Keratinocyte (primary cell): ENCODE results near the gene SETBP1. TPM values are rescaled to one million over a fixed set of nuclear protein-coding genes. Genes with fewer than 3 reads are reported as not detected.

ENCODE experiments used
- DNase-seq: peaks from one replicate; pipeline ENCODE4 v3.0.0-alpha.2; 2011; ENCODE audit warnings: low read depth, missing footprints, low spot score
- FAIRE-seq: peaks from 2 replicates; lab custom pipeline; 2011; peaks lifted over from hg19 to GRCh38; lab: Jason Lieb, UNC
- H2AFZ ChIP-seq: 2 replicates; pipeline ENCODE4 v1.6.0; 2012; ENCODE audit warnings: low read length, control low read depth, inconsistent platforms; ENCODE audit not compliant: control insufficient read depth
- H3K27ac ChIP-seq: 2 replicates; pipeline ENCODE4 v1.5.1; 2011; ENCODE audit warnings: low read length; ENCODE audit not compliant: control insufficient read depth, insufficient read depth
- H3K27me3 ChIP-seq: 3 replicates; pipeline ENCODE4 v1.6.0; 2011; ENCODE audit warnings: low read length; ENCODE audit not compliant: control insufficient read depth, insufficient read depth; ENCODE audit errors: extremely low read depth
- H3K36me3 ChIP-seq, 2 experiments: 2 replicates in 1 of 2; 3 replicates in 1 of 2; pipeline ENCODE4 v1.5.1; 2011; ENCODE audit warnings: low read length in 2 of 2, mild to moderate bottlenecking in 1 of 2; ENCODE audit not compliant: control insufficient read depth in 2 of 2, insufficient read depth in 2 of 2; ENCODE audit errors: extremely low read depth in 1 of 2
- H3K4me1 ChIP-seq: 3 replicates; pipeline ENCODE4 v1.5.1; 2011; ENCODE audit warnings: low read length; ENCODE audit not compliant: control insufficient read depth, insufficient read depth; ENCODE audit errors: extremely low read depth
- H3K4me2 ChIP-seq: 3 replicates; pipeline ENCODE4 v1.6.0; 2011; ENCODE audit warnings: low read depth, low read length; ENCODE audit not compliant: control insufficient read depth, insufficient read depth; ENCODE audit errors: extremely low read depth
- H3K4me3 ChIP-seq, 3 experiments: fragments of 200-600 bp in 1 of 3; sonication (generic) in 1 of 3; 2 replicates in 2 of 3; 3 replicates in 1 of 3; pipeline ENCODE4 v1.5.1; 2011 to 2016; ENCODE audit warnings: low read length in 3 of 3, mild to moderate bottlenecking in 3 of 3, control low read depth in 2 of 3, inconsistent platforms in 1 of 3, low read depth in 1 of 3, mixed read lengths in 1 of 3, mixed run types in 1 of 3, moderate library complexity in 1 of 3; ENCODE audit not compliant: control insufficient read depth in 2 of 3, insufficient read depth in 2 of 3; ENCODE audit errors: extremely low read depth in 1 of 3
- H3K79me2 ChIP-seq: 2 replicates; pipeline ENCODE4 v1.6.0; 2012; ENCODE audit warnings: low read length; ENCODE audit not compliant: control insufficient read depth, insufficient read depth
- H3K9ac ChIP-seq: 3 replicates; pipeline ENCODE4 v1.6.0; 2011; ENCODE audit warnings: low read length; ENCODE audit not compliant: control insufficient read depth, insufficient read depth; ENCODE audit errors: extremely low read depth
- H3K9me1 ChIP-seq: 3 replicates; pipeline ENCODE4 v1.6.0; 2011; ENCODE audit warnings: low read length; ENCODE audit not compliant: control insufficient read depth, insufficient read depth; ENCODE audit errors: extremely low read depth
- H3K9me3 ChIP-seq: 2 replicates; pipeline ENCODE4 v1.5.1; 2012; ENCODE audit warnings: low read depth, low read length; ENCODE audit not compliant: control insufficient read depth
- H4K20me1 ChIP-seq: 3 replicates; pipeline ENCODE4 v1.6.0; 2011; ENCODE audit warnings: low read length; ENCODE audit not compliant: control insufficient read depth, insufficient read depth; ENCODE audit errors: extremely low read depth
- CTCF ChIP-seq, 3 experiments: IDR thresholded peaks in 1 of 3; conservative IDR thresholded peaks in 1 of 3; optimal IDR thresholded peaks in 1 of 3; 2 replicates in 2 of 3; 3 replicates in 1 of 3; pipeline versions ENCODE3 to v1.5.1; 2011; ENCODE audit warnings: low read length in 3 of 3, mild to moderate bottlenecking in 3 of 3, moderate library complexity in 2 of 3, control low read depth in 1 of 3, inconsistent platforms in 1 of 3; ENCODE audit not compliant: insufficient read depth in 2 of 3; ENCODE audit errors: extremely low read depth in 1 of 3
- EZH2 ChIP-seq: IDR thresholded peaks from one replicate; pipeline ENCODE4 v1.6.1; 2012; ENCODE audit warnings: inconsistent platforms, mild to moderate bottlenecking, low read length, moderate library complexity
- dilution Hi-C: fragments of 300-500 bp; cut with MboI; formaldehyde crosslinking; loops from one replicate; pipeline ENCODE4 v1.7.0; 2020; ENCODE audit warnings: low sequenced_read_pairs; ENCODE audit not compliant: extremely low pct_ligation_motif_present
- polyA plus RNA-seq, 5 experiments: library from polyadenylated mRNA; depleted of rRNA in 3 of 5; stranded (reverse) in 3 of 5; stranded (forward) in 1 of 5; unstranded in 1 of 5; fragments of >200 nt; gene quantifications; 1 replicate in 1 of 5; 2 replicates in 3 of 5; 3 replicates in 1 of 5; pipeline versions ENCODE4 v1.2.1 to v1.2.3, GENCODE V29; 2011 to 2012; ENCODE audit warnings: missing spikeins in 2 of 5, low read depth in 1 of 5, low replicate concordance in 1 of 5

SETBP1 gene
- polyA plus RNA-seq, 1 donor (not counting 4 experiments of a cell fraction or from before 2014, with no cell fraction given) = 3.3 TPM

- H3K4me1 ChIP-seq = peaks cover 3% of the 10 kb centered on the region
- dilution Hi-C loops = no loop called here
- H3K27me3 ChIP-seq = no peaks in the 10 kb centered on the region
- no peaks in the 10 kb centered on the region for H3K36me3 ChIP-seq
- no peaks in the 10 kb centered on the region for H3K9me3 ChIP-seq
- no peaks in the 10 kb centered on the region for H3K9me1 ChIP-seq
- FAIRE-seq (no peak), DNase-seq (no peak)
- H2AFZ ChIP-seq = no peak overlapping the region
- no peak overlapping the region for H3K27ac ChIP-seq
- H3K4me3 ChIP-seq = no peak overlapping the region
- H3K4me2 ChIP-seq = no peak overlapping the region
- H3K79me2 ChIP-seq = no peaks in the 10 kb centered on the region
- H3K9ac ChIP-seq = no peak overlapping the region
- TF ChIP-seq EZH2 (no peak), CTCF (optimal IDR thresholded peaks at IDR 0.05 in 1 of 3, IDR thresholded peaks at IDR 0.05 in 1 of 3, conservative IDR thresholded peaks at IDR 0.05 in 1 of 3; ENCODE audit: extremely low read depth in 1 of 3, insufficient read depth in 2 of 3, low read length in 3 of 3) (no peak)
- no peaks in the 10 kb centered on the region for H4K20me1 ChIP-seq
Measured at GRCh38 chr18:44816477-44816876, 135.8 kb downstream of the SETBP1 start.

- no peaks in the 10 kb centered on the region for H3K27me3 ChIP-seq
- peaks cover 3% of the 10 kb centered on the region for H3K4me1 ChIP-seq
- no peaks in the 10 kb centered on the region for H3K36me3 ChIP-seq
- no peak overlapping the region for H3K4me3 ChIP-seq
- no peak overlapping the region for H3K4me2 ChIP-seq
- TF ChIP-seq EZH2 (no peak), CTCF (optimal IDR thresholded peaks at IDR 0.05 in 1 of 3, IDR thresholded peaks at IDR 0.05 in 1 of 3, conservative IDR thresholded peaks at IDR 0.05 in 1 of 3; ENCODE audit: extremely low read depth in 1 of 3, insufficient read depth in 2 of 3, low read length in 3 of 3) (no peak)
- H2AFZ ChIP-seq = no peak overlapping the region
- dilution Hi-C loops = no loop called here
- no peaks in the 10 kb centered on the region for H3K79me2 ChIP-seq
- H3K9ac ChIP-seq = no peak overlapping the region
- H3K9me3 ChIP-seq = no peaks in the 10 kb centered on the region
- H4K20me1 ChIP-seq = no peaks in the 10 kb centered on the region
- no peak for FAIRE-seq
- H3K9me1 ChIP-seq = no peaks in the 10 kb centered on the region
- no peak for DNase-seq
- no peak overlapping the region for H3K27ac ChIP-seq
Measured at GRCh38 chr18:44817831-44818473, 137.3 kb downstream of the SETBP1 start.
